ENCODE measurements around the gene ZSCAN10.

ZSCAN10 gene

DNA sequence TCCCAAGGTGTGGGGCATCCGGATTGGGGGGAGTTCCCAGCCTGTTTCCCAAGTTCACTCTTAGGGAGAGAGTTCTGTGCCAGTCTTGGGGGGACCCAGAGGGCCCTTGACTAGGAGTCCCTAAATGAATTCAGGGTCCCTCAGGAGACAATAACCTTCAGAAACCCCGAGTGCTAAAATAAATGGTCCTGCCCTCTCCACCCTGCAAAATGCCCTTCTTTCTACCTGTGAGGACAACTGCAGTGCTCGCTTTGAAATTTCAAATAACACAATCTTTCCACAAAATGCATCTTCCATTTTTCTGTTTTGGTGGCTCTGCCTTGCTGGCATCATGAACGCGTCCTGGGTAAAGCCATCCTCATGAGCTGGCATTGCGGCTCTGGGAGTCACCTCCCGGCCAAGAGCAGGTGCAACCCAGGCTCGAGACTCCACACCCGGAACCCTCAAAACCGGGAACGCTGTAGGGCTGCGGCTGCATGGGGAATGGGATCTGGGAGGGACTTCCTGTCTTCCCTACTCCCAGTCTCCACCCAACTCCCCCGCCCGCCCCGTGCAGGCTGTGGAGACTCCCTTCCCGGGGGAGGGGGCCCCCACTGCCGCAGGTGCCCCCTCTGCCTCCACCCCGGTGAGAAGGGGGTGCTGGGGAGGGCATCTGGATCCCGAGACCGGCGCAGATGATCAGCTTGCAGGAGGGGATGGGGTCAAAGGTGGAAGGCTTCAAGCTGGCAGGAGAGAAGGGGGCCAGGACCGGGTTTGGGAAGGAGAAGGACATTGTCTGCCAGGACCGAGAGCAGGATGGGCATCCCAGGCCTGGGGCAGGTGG is 13.2 kb upstream of the ZSCAN10 start, which contains the start of gene ZNF205:
Gene ZNF205, plus strand, starts transcription at position 529 of the 823 bp plus-strand sequence. CDS start 845 bp downstream, outside the sequence.
- no peak for DNase-seq (ENCODE audit: low spot score)

DNA sequence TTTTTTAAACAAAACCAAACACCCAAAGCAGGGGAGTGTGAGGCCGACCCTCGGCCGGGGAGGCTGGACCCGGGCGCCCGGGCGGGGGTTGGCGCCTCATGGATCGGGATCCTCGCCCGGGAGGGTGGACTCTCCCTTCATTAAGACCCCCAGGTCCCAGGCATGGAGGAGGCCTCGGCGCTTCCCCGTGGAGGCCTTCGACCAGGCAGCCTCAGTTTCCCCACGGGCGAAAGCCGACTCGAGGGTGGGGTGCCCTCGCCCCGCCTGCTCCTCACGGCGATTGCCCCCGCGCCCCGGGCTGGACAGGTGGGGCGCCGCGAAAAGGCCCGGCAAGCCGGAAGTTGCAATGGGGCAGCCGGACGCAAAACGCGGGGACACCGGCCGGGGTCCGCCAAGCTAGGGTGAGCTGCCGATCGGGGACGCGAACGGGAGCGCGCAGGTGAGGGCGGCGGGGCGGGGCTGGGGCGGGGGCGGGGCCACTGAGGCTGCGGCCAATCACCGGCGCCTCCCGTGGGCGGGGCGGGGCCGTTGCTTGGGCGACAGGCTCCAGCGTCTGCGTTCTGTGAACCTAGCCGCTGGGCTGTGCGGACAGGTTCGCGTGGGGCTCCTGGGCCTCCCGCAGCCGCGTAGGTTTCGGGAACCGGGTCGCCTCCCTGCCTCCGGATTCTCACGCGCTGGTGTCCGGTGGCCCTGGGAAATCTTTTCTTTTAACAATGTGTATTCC is 7.3 kb upstream of the ZSCAN10 start:
- peak; percentile 88 for DNase-seq (ENCODE audit: low spot score)

DNA sequence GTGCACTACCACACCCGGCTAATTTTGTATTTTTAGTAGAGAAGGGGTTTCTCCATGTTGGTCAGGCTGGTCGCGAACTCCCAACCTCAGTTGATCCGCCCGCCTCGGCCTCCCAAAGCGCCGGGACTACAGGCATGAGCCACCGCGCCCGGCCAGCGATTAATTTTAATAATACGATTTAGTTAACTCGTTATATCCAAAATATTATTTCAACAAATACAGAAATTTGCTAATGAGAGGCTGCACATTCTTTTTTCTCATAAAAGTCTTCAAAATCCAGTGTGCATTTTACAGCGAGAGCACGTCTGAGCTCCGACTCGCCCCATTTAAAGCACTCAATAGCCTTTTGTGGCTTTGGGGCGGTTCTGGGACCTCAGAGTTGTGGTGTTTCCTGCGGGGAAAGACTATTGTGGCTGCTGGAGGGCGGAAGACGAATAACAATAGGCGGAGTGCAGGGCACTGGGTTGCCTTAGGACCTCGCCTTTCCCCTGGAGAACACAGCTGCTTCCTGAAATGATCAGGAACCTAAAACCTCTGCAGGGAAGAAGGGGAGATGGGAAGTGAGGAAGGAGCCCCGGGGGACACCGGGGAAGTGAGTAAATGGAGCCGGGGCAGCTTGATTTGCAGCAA is 2.9 kb upstream of the ZSCAN10 start:
- DNase-seq (ENCODE audit: low spot score), result peak; percentile 38

DNA sequence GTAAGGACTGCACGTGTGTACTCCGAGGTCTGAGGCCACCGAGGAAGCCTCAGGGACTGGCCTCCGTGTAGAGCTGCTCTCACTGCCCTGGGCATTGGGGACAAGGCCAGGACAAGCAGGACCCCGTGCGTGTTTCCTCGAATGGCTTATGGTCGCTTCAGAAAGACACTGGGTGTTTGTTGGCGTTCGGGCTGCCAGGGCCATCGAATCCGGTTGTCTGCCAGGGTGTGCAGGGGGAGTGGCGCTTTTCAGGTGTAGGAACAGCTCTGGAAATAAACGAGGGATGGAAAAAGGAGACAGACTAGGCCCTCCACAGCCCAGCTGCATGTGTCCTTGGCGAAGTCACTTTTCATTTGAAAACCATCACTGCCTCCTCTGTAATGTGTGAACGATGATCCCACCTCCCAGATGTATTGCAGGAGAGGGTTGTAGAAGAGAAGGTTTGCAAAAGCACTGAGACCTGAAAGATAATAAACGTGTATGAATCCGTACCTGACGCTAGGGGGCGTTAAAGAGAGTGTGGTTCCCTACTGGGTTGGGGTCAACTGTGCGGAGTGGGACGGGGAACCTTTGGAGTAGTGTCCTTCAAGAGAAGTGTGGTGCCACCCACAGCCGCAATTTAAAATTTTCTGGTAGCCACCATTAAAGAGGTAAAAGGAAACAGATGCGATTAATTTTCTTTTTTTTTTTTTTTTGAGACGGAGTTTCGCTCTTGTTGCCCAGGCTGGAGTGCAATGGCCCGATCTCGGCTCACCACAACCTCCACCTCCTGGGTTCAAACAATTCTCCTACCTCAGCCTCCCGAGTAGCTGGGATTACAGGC is 2.1 kb upstream of the ZSCAN10 start:
- DNase-seq (ENCODE audit: low spot score), result peak; percentile 66

DNA sequence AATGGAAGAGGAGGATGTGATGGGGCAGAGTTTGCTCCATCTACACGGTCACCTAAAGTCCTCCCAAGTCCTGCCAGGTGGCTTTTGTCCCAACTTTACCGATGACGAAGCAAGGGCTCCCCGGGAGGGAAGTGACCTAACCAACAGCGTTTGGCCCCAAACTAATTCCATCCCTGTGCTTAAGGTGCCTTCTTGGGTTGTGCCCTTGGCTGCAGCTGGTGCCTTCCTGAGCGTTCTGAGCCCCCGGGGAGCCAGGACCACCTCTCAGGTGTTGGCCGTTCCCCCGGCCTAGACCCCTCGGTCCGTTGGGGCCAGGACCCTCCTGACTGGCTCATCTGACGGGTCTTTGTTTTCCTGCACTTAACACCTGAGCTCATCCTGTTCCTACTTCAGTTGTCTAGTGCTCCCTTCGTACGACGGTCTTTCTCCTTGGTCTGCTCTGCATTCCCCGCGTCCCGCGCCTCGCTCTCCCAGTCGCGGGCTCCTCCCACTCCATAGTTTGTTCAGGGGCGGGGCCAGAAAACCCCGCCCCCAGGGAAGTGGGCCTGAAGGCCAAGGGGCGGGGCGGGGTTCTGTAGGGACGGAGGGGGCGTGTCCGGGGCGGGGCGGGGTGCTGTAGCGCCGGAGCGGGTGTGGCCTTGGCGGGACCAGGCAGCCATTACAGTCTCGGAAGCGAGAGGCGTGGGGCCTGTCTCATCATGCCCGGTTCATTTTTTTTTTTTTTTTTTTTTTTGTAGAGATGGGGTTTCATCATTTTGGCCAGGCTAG is 822 bp upstream of the ZSCAN10 start:
- DNase-seq (ENCODE audit: low spot score), result peak; percentile 90

DNA sequence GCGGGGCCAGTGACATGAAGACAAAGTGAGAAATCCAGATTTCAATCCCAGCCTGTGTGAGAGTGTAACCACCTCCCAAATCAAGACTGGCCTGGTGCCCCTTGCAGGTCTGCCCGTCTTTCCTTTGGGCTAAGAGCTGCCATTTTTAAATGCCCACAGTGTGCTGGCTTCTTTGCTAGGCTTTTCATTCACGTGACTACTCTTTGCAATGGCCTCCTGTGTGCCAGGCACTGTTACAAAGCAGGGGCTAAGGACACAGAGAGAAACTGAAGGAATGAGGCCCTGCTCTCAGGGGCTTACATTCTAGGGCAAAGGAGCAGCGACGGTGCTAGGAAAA is 269 bp upstream of the ZSCAN10 start:
- DNase-seq (ENCODE audit: low spot score), result no peak

DNA sequence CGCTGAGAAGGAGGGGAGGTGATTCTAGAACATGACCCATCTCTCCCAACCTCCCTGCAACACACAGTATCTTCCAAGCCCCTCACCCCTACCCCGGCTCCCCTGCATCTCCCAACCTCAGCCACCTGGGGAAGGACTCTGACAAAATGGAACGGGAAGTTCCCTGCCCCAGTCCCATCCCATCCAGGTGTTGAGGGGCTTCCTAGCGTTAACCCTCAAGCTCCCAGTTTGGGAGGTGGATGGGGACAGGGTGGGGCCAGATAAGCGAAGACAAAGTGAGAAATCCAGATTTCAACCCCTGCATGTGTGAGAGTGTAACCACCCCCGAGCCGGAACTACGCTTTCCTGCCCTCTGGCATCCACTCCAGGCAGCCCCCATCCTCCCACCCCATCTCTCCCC is 1.8 kb downstream of the ZSCAN10 start:
- no peak for DNase-seq (ENCODE audit: low spot score)

DNA sequence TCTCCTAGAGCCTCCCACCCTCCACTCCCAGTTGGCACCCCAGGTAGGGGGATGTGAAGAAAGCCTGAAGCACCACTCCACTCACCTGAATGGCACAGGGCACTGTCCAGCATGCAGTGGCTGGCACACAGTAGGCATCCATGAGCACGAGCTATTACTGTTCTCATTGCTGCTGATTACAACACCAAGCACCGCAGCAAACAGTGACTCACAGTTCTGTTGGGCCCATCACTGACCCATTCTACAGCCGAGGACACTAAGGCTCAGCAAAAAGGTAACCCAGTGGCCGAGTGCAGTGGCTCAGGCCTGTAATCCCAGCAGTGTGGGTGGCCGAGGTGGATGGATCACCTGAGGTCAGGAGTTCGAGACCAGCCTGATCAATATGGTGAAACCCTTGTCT is 2.7 kb downstream of the ZSCAN10 start:
- no peak for DNase-seq (ENCODE audit: low spot score)

DNA sequence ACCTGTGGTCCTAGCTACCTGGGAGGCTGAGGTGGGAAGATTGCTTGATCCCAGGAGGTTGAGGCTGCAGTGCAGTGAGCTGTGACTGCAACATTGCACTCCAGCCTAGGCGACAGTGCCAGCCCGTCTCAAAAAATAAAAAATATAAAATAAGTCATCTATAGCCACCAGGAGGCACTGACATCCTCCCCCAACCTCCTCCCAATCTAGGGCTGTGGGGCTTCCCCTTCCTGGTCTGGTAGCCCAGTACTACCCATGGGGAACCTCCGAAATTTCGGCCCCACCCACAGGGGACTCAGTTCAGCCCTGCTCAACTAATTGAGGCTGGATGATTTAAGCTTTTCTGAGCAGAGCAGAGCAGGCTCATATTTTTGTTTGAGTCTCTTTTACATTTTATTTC is 3.2 kb downstream of the ZSCAN10 start:
- peak; percentile 74 for DNase-seq (ENCODE audit: low spot score)

DNA sequence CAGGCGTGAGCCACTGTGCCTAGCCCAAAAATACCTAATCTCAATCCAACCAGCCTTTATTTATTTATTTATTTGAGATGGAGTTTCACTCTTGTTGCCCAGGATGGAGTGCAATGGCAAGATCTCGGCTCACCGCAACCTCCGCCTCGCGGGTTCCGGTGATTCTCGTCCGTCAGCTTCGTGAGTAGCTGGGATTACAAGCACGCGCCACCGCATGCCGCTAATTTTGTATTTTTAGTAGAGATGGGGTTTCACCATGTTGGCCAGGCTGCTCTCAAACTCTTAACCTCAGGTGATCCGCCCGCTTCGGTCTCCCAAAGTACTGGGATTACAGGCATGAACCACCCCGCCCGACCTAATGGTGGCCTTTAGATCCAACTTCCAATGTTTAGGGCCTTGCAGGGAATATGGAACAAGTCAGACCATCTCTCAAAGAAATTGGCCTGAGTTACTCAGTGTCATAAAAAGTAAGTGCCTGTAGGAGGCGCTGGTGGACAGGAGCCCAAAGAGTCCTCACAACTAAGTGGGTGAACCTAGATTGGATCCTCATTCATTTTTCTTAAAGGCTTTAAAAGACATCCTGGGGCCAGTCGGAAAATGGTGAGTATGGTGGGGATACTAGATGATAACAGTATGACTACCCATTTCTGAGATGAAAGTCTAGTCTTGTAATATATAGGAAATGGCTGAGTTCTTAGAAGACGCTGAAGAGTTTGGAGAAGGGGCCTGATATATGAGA is 4.6 kb downstream of the ZSCAN10 start:
- peak; percentile 74 for DNase-seq (ENCODE audit: low spot score)

DNA sequence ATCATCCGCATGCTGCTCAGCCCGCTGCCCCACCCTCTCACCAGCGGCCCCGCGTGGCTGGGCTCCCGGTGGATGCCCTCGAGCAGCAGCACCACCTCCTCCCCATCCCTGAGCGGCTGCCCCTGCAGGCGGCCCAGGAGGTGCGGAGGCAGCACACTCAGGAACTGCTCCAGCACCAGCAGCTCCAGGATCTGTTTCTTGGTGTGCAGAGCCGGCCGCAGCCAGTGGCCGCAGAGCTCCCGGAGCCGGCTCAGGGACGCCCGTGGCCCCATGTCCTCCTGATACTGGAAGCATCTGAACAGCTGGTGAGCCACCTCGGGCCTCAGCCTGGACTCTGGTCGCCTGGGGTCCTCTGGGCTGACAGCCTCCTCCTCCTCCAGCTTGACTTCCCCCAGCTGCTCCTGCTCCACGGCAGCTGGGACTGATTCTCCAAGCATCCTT is 6.6 kb downstream of the ZSCAN10 start:
- no peak for DNase-seq (ENCODE audit: low spot score)

DNA sequence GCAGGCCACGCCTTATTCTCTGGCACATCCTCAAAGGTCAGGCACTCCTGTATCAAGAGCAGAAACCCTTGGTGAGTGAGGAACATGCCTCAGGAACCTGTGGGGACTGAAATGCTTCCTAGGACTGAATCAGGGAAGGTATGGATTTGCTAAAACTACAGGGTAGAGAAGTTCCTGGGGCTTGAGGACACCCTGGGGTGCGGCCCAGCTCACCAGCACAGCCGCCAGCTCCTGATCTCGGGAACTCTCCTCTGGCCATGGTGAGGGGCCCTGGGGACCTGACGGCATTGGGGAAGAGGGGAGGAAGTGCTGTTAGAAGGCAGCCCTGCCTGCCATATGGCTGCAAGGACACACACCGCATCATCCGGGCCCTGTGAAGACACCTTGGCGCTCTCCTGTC is 7.5 kb downstream of the ZSCAN10 start:
- no peak for DNase-seq (ENCODE audit: low spot score)

DNA sequence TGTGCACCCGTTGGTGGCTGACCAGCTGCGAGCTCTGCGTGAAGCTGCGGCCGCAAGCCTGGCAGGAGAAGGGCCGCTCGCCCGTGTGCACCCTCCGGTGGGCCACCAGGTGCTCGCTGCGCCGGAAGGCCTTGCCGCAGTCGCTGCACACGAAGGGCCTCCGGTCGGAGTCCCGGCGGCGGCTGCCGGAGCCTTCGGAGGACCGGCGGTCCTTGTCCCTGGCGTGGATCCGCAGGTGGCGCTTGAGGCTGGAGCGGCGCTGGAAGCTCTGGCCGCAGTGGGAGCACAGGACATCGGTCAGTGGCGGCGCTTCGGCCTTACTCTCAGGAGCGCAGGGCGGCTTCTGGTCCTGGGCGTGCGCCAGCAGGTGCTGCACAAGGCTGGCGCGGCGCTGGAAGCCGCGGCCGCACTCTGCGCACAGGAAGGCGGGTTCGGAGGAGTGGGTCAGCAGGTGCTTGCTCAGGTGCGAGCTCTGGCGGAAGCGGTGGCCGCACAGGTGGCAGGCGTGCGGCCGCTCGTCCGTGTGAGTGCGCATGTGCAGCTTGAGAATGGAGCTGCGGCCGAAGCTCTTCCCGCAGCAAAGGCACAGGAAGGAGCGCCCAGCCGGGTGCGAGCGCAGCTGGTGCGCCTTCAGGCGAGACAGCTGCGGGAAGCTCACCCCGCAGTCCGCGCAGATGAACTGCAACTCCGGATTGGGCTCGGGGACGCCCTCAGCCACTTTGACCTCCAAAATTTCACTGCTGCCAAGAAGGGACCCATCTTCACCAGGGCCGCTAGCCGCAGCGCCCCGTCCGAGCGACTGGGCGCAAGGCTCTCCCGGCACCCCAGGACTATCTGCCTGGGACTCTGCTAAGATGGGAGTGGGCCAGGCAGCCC is 9.1 kb downstream of the ZSCAN10 start:
- DNase-seq (ENCODE audit: low spot score), result no peak

DNA sequence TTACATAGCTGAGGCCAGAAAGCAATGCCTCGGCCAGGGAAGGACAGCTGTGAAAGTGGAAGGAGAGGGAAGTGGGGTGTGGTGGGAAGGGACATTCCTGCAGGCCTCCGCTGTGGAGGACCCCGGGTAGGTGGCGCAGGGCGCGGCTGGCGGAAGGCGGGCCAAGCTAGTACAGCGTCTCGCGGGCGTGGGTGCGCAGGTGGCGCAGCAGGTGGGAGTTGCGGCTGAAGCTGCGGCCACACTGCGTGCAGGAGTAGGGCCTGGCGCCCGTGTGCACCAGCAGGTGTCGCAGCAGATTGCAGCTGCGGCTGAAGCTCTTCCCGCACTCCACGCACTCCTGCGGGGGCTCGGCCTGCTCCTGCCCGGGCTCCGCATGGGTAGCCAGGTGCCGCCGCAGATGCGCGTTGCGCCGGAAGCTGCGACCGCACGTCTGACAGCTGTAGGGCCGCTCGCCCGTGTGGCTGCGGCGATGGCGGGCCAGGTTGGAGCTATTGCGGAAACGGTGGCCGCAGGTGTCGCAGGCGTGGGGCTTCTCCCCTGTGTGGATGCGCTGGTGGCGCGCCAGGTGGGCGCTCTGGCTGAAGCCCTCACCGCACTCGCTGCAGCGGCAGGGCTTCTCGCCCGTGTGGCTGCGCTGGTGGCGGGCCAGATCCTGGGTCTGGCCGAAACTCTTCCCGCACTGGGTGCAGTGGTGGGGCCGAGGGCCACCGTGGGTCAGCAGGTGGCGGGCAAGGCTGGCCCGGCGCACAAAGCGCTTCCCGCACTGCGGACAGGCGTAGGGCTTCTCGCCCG is 10.0 kb downstream of the ZSCAN10 start:
- DNase-seq (ENCODE audit: low spot score), result no peak

DNA sequence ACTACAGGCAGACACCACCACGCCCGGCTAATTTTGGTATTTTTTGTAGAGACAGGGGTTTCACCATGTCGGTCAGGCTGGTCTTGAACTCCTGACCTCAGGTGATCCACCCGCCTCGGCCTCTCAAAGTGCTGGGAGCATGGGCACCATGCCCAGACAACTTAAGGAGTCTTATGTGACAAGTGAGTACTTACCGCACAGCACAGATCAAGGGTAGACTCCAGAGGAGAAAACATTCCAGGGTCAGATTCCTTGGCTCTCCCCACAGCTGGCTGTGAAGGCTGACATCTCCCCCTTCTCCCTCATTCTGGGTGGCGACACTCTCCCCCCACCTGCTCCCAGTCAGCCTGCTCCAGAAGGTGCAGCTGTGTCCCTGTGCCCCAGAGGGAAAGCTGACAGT is 10.6 kb downstream of the ZSCAN10 start:
- no peak for DNase-seq (ENCODE audit: low spot score)

DNA sequence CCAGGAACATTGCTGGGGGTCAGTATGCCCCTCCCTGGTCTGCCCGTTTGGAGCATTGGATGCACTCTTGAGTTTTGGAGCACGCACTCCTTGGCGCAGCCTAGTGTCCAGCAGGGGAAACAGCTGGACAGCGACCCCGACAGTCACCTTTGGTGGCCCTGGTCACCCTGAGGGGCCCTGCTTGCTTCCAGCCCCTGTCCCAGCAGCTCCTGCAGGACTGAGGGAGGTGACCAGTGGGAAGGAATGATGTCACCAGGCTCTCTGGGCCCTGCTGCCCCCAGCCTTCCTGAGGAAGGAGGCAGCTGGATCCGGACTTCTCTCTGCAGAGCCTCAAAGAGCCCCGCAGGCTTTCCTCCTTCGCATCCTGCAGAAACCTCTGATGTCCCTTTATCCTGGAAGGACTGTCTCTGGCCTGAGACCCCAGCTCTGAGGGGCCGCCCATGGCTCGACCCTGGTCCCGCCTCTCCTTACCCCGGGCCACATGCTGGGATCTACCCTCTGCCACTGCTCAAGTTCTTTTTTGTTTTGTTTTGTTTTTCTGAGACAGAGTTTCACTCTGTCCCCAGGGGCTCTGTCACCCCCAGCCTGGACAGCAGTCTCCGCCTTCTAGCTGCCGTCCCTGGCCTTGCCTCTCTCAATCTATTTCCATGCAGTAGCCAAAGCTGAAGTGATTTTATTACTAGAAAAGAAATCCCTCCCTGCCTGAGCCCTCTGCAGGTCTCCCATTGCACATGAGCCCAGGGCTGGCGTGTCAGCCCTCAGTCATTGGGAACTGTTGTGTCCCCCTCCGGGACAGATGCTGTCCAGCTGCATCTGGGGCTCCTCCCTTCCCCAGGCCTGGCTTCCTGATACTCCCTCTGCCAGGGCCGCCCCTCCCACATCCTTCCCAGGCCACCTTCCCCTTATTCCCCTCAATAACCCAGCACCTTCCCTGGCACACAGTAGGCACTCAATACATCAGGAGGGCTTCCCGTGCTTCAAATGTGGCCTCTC is 11.6 kb downstream of the ZSCAN10 start:
- DNase-seq (ENCODE audit: low spot score), result no peak

DNA sequence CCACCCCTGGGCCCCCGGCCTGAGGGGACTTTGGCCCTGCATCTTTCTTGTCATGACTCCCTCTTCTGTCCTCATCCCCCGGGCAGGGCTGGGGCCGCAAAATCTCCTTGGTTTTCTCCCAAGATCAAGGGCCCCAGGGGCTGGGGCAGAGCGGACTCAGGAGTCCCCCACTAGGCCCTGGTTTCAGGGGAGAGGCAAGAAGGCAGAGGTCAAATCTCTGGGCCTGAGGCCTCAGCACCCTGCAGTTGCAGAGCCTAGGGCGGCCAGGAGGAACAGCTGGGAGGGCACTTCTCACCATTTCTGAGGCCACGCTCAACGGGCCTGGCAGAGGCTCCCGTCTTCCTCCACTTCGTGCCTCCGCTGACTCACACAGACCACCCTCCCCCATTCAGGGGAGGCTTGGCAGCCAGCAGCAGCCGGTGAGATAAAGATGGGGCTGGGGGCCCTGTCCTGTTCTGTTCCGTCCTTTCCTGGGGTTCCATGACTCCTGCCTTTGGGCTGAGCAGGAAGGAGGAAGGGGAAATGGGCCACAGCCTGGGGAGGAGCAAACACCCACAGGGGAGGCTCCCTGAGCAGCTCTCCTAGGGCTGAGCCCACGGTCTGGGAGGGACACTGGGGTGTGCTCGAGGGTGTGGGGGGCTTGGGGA is 12.4 kb downstream of the ZSCAN10 start:
- DNase-seq (ENCODE audit: low spot score), result no peak

Data from CD4-positive, alpha-beta T cell treated with Interleukin-15 for 4 hours (primary cell).